A673 (cell line): Measurements from ENCODE around the gene CIAO2B.

Experiments used
- EZH2 ChIP-seq: fragments of 200-600 bp; sonication (generic); IDR thresholded peaks from 2 replicates; pipeline ENCODE4 v1.6.1; 2017; ENCODE audit warnings: borderline replicate concordance, low read depth, mild to moderate bottlenecking, mixed read lengths, antibody characterized with exemption, low read length; ENCODE audit not compliant: poor library complexity, severe bottlenecking
- TF ChIP-seq, protein P1 (sequence below): fragments of 300-800, 200-600 bp; sonication (generic); conservative IDR thresholded peaks from 2 replicates; pipeline ENCODE4 v1.5.1; 2017; ENCODE audit warnings: low read depth, mild to moderate bottlenecking, antibody characterized with exemption, low read length, moderate library complexity, mixed read lengths

DNA sequence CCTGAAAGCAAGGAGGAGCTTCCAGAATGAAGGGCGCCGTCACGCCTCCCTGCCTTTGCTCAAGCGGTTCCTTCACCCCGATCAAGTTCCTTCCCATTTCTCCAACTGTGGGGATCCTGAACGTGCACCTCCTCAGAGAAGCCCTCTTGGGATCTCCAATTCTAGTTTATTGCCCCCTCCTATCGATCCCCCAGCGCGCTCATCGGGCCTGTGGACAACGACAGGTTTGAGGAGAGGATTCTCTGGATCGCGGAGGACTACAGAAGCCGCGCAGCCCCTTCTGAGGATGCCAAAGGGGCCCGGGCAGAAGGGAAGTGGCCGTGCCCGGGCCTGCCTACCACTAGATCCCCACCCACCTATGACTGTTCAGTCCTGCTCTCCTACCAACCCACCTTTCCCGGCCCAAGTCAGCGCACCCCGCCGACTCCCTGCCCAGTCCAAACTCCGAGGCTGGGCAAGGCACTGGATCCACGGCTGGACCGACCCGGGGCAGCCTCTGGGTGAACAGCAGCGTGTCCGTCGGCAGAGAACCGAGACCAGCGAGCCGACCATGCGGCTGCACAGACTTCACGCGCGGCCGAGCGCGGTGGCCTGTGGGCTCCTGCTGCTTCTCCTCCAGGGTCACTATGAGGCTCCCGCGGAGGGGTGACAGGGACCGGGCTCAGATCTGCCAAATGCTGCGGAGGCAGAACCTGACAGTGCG, 14.1 kb upstream of the CIAO2B start:
- TF ChIP-seq, protein P1, sequence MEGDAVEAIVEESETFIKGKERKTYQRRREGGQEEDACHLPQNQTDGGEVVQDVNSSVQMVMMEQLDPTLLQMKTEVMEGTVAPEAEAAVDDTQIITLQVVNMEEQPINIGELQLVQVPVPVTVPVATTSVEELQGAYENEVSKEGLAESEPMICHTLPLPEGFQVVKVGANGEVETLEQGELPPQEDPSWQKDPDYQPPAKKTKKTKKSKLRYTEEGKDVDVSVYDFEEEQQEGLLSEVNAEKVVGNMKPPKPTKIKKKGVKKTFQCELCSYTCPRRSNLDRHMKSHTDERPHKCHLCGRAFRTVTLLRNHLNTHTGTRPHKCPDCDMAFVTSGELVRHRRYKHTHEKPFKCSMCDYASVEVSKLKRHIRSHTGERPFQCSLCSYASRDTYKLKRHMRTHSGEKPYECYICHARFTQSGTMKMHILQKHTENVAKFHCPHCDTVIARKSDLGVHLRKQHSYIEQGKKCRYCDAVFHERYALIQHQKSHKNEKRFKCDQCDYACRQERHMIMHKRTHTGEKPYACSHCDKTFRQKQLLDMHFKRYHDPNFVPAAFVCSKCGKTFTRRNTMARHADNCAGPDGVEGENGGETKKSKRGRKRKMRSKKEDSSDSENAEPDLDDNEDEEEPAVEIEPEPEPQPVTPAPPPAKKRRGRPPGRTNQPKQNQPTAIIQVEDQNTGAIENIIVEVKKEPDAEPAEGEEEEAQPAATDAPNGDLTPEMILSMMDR = no peak
- no peak for TF ChIP-seq EZH2
